Fibroblast of lung (primary cell): ENCODE data around the gene CCDC33.

Experiments
- CTCF ChIP-seq, 2 donors: IDR thresholded peaks in 1 of 2; conservative IDR thresholded peaks in 1 of 2; 1 replicate in 1 of 2; 2 replicates in 1 of 2; pipeline ENCODE4 v1.5.1; 2011 to 2012; ENCODE audit warnings: low read length in 2 of 2, control low read depth in 1 of 2, inconsistent platforms in 1 of 2, low read depth in 1 of 2, mild to moderate bottlenecking in 1 of 2
- EZH2 ChIP-seq: IDR thresholded peaks from 2 replicates; pipeline ENCODE4 v1.5.1; 2012; ENCODE audit warnings: low read length, control low read depth, mild to moderate bottlenecking; ENCODE audit errors: missing control alignments

DNA sequence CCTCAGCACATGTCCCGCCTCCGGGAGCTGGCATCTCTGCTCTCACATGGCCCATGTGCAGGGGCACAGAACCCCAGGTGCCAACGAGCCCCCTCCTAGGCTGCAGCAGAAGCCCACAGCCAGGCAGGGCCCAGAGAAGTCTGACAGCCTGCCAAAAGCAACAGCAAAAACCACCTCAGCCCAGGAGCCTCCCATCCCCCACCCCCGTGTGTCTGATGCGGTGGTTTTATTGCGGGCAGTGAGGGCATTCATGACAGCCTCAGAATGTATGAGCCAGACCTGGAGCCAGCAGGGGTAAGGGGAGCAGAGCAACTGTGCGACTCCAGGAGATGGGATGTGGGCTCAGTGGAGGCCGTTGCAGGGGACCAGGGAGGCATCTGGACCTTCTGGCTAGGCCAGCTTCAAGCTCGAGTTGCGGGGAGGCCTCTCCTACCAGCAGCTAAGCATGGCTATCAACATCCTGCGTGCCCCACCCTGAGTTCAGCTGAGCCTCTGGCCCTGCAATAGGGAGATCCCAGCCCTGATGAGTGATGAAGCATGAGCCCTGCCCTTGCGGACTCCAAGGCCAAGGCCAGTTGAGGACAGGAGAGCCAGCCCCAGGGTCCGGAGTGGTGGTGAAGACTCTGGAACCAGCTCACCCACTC lies 78.8 kb downstream of the CCDC33 start:
- TF ChIP-seq CTCF (conservative IDR thresholded peaks at IDR 0.05 in 1 of 2, IDR thresholded peaks at IDR 0.05 in 1 of 2; ENCODE audit: low read depth in 1 of 2, low read length in 2 of 2) (no peak), EZH2 (no peak)
